Activated CD8-positive, alpha-beta T cell treated with anti-CD3 and anti-CD28 coated beads for 36 hours (primary cell): ENCODE results near the gene SUPV3L1. TPM values are rescaled to one million over a fixed set of nuclear protein-coding genes. Genes with fewer than 3 reads are reported as not detected.

Experiments used
- ATAC-seq: fragments of 200-7000 bp; cut with Tn5 transposase; one replicate; pipeline ENCODE4 v1.10.0; 2021; ENCODE audit warnings: mild to moderate bottlenecking, moderate library complexity
- CTCF ChIA-PET: fragments of 350-600 bp; sonication (Branson Sonifier 250); formaldehyde crosslinking; loops from one replicate; lab custom pipeline; 2021; ENCODE audit warnings: antibody characterized with exemption; lab: Charles Lee
- POLR2A ChIA-PET: fragments of 350-600 bp; sonication (Branson Sonifier 250); formaldehyde crosslinking; loops from one replicate; lab custom pipeline; 2021; ENCODE audit warnings: antibody characterized with exemption; lab: Charles Lee
- DNase-seq: peaks from one replicate; pipeline ENCODE4 v3.0.0-alpha.2; 2020
- H3K27ac Mint-ChIP-seq: one replicate; pipeline ENCODE4 v1.8.0; 2021; ENCODE audit warnings: mild to moderate bottlenecking, mixed read lengths
- H3K27me3 Mint-ChIP-seq: one replicate; pipeline ENCODE4 v1.8.0; 2021; ENCODE audit warnings: mixed read lengths
- H3K36me3 Mint-ChIP-seq: one replicate; pipeline ENCODE4 v1.8.0; 2021; ENCODE audit warnings: low read depth, mixed read lengths
- H3K4me1 Mint-ChIP-seq: one replicate; pipeline ENCODE4 v1.8.0; 2021; ENCODE audit warnings: low read depth, mixed read lengths
- H3K4me3 Mint-ChIP-seq: one replicate; pipeline ENCODE4 v1.8.0; 2021; ENCODE audit warnings: mild to moderate bottlenecking, moderate library complexity, mixed read lengths
- H3K9me3 Mint-ChIP-seq: one replicate; pipeline ENCODE4 v1.8.0; 2021; ENCODE audit warnings: mixed read lengths
- CTCF ChIP-seq: fragments of 200-600 bp; IDR thresholded peaks from one replicate; pipeline ENCODE4 v1.8.0; 2022; ENCODE audit warnings: antibody characterized with exemption, mild to moderate bottlenecking
- intact Hi-C: fragments of 100-400 bp; cut with micrococcal nuclease; formaldehyde crosslinking; loops from one replicate; pipeline ENCODE4 v1.10.0; 2022
- total RNA-seq, 2 experiments: library from RNA; stranded (reverse); gene quantifications; one replicate each; pipeline ENCODE4 v1.2.3, GENCODE V29; 2021

SUPV3L1 gene
- total RNA-seq, 2 experiments from 2014 or later, result 37.6 to 42.7 TPM

GRCh38 chr10:69214666-69215131 is 34.7 kb downstream of the SUPV3L1 start:
- Mint-ChIP-seq H3K4me3 (no peak overlapping the region), H3K27me3 (no peaks in the 10 kb centered on the region), H3K36me3 (no peaks in the 10 kb centered on the region), H3K27ac (no peak overlapping the region), H3K9me3 (no peaks in the 10 kb centered on the region), H3K4me1 (peaks cover 28% of the 10 kb centered on the region)
- TF ChIP-seq CTCF, result no peak
- ChIA-PET CTCF (no interaction called here), POLR2A (interaction anchor here (0.6 to 1.2 kb wide), 2 partner anchors 13 to 207 kb away, joined by 4 read pairs; no protein-coding TSS in a partner anchor)
- ATAC-seq (no peak), DNase-seq (no peak)
- intact Hi-C loops, result no loop called here

DNA sequence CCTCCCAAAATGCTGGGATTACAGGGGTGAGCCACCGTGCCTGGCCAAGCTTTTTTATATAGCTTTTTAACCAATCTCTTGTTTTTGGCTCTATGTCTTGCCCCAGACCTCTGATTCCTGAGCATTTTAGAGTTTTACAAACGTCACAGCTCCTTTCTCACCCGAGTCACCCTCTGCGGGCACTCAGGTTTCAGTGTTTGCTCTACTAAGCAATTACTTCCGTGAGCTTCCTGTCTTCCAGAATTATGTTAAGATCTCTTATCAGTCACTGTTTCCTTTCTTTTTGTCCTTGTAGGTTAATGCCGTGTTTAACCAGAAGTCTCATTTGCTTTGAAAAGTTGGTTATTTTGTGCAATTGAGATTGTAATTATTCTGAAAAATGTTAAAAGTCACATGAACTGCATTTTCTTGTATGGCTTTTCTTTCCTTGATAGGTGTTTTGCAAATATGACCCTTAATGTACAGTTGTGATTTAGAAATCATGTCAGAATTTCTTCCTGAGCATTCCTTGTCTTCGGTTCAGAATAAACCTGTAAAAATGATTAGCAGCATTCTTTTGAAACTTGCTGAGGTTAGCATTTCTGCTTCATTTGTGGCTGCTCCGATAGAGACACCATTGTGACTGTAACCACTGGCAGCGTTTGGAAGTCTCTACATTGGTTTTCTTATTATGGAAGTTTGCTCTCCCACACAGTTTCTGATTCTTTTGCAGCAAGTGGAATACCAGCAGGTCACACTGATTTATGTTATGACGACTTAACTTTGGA is 35.6 kb downstream of the SUPV3L1 start:
- ChIA-PET CTCF (no interaction called here), POLR2A (interaction anchor here (0.6 to 1.2 kb wide), 6 partner anchors 12 to 316 kb away, joined by 3 to 4 read pairs (median 4); no protein-coding TSS in a partner anchor)
- no peak for TF ChIP-seq CTCF
- Mint-ChIP-seq H3K27me3 (no peaks in the 10 kb centered on the region), H3K27ac (no peak overlapping the region), H3K4me1 (peaks cover 20% of the 10 kb centered on the region), H3K36me3 (no peaks in the 10 kb centered on the region), H3K9me3 (no peaks in the 10 kb centered on the region), H3K4me3 (peak overlapping the region; percentile 4)
- intact Hi-C loops, result no loop called here
- ATAC-seq (peak; percentile 80), DNase-seq (peak; percentile 53)

DNA sequence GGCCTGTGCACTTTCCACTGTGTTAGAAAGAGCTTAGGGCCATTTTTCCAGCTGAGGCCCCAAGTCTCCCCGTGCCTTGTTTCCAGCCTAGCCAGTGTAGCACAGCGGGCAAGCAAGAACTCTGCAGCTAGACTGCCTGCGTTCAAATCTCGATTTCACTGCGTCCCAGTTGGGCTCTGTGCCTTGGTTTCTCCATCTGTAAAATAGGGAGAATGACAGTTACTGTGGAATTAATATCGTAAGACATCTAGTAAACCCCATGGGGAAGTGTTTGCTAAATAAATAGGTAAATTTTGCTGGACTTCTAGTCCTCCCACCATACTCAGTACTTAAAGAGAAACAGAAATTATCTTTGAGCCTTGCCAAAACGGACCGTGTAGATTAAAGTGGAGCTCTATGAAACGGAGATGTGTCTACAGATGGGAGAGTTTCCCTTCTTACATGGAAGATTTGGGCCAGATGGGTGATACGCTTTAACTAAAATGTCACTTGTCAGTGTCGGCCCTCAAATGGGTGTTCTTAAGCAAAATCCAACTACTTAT is 36.6 kb downstream of the SUPV3L1 start:
- ChIA-PET POLR2A (interaction anchor here (0.6 to 1.2 kb wide), 3 partner anchors 23 to 186 kb away, joined by 3 to 4 read pairs (median 3); no protein-coding TSS in a partner anchor), CTCF (no interaction called here)
- Mint-ChIP-seq H3K4me3 (no peak overlapping the region), H3K9me3 (no peaks in the 10 kb centered on the region), H3K4me1 (peaks cover 23% of the 10 kb centered on the region), H3K27me3 (no peaks in the 10 kb centered on the region), H3K36me3 (no peaks in the 10 kb centered on the region), H3K27ac (no peak overlapping the region)
- no peak for DNase-seq
- intact Hi-C loops, result no loop called here
- TF ChIP-seq CTCF, result no peak
- no peak for ATAC-seq

DNA sequence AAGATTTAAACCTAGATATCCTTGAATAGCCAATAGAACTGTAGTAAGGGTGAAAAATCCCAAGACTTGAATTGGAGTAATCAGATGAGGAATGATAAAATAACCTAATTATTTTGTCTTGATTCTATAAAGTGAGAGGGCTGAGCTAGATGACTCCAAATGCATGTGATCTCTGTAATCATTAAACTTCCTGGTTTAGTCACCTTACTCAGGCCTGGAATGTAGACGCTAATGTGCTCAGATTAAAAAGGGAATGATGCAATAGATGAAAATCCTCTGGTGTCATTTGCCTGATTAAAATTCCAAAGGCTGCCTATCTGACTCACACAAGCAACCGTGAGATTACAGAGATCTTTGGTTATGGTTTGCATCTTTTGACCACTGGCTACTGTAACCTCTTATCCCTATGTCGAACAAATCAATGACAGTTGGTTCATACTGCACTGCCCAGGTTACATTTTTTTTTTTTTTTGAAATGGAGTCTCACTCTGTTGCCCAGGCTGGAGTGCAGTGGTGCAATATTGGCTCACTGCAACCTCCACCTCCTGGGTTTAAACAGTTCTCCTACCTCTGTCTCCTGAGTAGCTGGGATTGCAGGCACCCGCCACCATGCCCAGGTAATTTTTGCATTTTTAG is 37.2 kb downstream of the SUPV3L1 start:
- Mint-ChIP-seq H3K36me3 (no peaks in the 10 kb centered on the region), H3K4me3 (no peak overlapping the region), H3K27me3 (no peaks in the 10 kb centered on the region), H3K9me3 (no peaks in the 10 kb centered on the region), H3K27ac (no peak overlapping the region), H3K4me1 (peaks cover 29% of the 10 kb centered on the region)
- intact Hi-C loops, result no loop called here
- CTCF ChIA-PET, result no interaction called here
- POLR2A ChIA-PET, result no interaction called here
- DNase-seq (no peak), ATAC-seq (no peak)
- TF ChIP-seq CTCF, result no peak
